Cardiac fibroblast (primary cell): ENCODE measurements around the gene MTA1.

ENCODE experiments used
- DNase-seq, 2 donors: peaks; one replicate each; pipeline versions ENCODE4 v3.0.0 to v3.0.0-alpha.2; 2010; ENCODE audit warnings: low read depth in 2 of 2
- H3K4me3 ChIP-seq, 2 donors: replicated peaks in 1 of 2; 1 replicate in 1 of 2; 2 replicates in 1 of 2; pipeline ENCODE4 v1.5.1; 2011; ENCODE audit warnings: low read depth in 2 of 2, low read length in 2 of 2, mild to moderate bottlenecking in 2 of 2, moderate library complexity in 1 of 2
- CTCF ChIP-seq: IDR thresholded peaks from one replicate; pipeline ENCODE4 v1.5.1; 2011; ENCODE audit warnings: low read depth, mild to moderate bottlenecking, low read length, inconsistent platforms

MTA1 gene

DNA sequence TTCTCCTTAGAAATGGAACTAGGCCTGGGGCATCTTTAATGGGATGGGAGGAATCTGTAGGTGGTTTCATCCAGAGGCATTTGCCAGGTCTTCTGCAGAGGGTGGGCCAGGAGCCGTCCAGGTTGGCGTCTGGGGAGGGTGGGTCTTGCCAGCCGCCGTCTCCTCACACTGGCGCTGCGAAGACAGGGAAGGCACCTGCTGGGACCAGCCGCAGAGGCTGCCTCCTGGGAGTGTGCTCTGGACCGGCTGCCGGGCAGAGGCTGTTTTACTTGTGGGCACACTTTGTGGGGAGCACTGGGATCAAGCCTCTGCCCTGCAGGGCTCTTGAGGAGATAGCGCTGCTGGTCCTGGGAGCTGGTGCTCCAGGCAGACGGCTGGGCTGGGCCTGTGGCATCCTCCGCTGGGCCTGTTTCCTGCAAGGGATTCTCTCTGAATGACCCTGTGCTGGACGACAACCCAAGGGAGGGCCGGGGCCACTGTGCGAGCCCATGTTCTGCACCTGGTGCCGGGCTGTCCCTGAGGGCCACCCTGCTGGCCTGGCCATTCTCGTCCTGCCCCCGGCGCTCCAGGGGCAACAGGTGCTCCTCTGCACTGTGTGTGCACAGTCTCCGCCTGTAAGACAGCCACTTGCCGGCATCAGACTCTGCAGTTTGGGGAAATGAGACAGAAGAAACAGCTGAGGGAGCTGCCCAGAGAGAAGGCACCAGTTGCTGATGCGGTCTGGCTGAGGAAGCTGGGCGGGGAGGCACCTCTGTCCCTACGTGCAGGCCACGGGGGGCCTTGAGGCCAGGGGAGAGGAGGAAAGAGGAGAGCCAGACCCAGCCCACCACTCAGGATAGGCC lies 31.3 kb upstream of the MTA1 start:
- TF ChIP-seq CTCF = no peak
- H3K4me3 ChIP-seq = no peak overlapping the region
- DNase-seq = no peak

GRCh38 chr14:105388976-105389375 lies 30.7 kb upstream of the MTA1 start:
- H3K4me3 ChIP-seq = no peak overlapping the region
- DNase-seq = no peak
- TF ChIP-seq CTCF = no peak

DNA sequence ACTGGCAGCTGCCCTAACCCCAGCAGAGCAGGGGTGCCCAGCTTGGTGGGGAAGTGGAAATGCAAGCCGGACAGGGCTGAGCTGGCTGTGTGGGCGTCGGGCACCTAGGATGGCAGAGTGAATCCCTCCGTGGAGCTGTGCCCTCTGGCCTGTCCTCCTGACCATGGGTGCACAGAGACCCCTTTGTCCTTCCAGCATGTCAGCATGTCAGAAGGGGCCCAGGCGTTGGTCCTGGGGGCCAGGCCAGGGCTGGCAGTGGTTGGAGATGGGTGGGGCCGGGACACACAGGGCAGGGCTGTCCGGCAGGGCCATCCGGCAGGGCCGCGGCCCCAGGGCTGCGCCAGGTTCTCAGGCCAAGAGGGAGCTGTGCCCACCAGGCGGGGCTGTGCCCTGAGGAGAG lies 30.1 kb upstream of the MTA1 start:
- DNase-seq = no peak
- H3K4me3 ChIP-seq = no peak overlapping the region
- no peak for TF ChIP-seq CTCF

DNA sequence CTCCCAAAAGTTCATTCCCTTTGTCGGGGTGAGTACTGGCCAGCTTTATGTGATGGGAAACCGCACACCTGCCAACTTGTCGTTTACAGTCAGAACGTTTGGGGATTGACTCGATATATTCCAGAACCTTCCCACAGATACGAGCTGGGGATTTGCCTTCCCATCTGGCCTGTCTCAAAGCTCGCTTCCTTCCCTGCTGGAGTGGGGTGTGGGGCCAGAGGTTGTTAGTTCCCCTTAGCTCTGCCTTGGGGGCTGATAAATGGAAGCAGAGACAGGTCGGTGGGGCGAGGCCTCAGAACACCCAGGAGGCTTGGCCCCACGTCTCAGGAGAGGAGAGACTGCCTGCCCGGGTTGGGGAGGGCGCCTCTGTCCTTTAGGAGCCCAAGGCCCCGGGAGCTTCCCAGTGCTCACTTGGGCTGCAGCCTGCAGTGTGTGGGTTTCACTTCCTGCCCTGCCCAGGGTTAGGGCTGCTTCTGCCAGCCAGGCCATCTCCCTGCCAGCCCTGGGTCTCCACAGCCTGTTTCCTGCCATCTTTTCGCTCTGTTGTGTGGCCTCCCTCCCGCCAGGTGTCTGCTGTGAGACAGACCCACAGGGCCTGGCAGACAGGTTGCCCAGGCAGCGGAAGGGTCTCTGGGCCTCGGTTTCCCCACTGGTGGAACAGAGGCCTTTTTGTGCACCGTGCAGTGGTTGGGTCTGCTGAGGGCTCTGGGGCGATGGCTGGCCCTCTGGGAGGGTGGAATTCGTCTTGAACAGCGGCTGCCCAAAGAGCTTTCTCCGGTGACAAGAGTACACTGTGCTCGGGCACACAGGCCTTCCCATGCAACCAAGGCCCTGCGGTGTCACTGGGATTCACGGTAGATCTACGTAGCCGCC lies 29.4 kb upstream of the MTA1 start:
- DNase-seq = no peak
- H3K4me3 ChIP-seq = no peak overlapping the region
- TF ChIP-seq CTCF = no peak

GRCh38 chr14:105390849-105391500 lies 28.7 kb upstream of the MTA1 start:
- no peak for TF ChIP-seq CTCF
- H3K4me3 ChIP-seq = no peak overlapping the region
- no peak for DNase-seq

DNA sequence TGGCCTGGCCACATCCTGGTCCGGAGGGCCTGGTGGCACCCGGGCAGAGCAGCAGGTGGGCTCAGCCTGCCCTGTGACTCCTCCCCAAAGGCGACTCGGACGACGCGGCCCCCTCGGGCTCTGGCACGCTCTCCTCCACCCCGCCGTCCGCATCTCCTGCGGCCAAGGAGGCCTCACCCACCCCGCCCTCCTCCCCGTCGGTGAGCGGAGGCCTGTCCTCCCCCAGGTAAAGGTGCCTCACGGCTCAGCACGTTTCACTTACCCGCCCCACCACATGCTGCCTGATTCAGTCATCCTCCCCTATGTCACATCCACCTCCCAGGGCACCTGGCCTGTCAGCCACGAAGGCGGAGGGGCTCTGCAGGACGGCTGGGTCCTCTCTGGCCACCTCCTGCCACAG lies 28.1 kb upstream of the MTA1 start:
- no peak overlapping the region for H3K4me3 ChIP-seq
- TF ChIP-seq CTCF = no peak
- DNase-seq = no peak
